ENCODE measurements around the gene B3GALT6.

Gene B3GALT6

DNA sequence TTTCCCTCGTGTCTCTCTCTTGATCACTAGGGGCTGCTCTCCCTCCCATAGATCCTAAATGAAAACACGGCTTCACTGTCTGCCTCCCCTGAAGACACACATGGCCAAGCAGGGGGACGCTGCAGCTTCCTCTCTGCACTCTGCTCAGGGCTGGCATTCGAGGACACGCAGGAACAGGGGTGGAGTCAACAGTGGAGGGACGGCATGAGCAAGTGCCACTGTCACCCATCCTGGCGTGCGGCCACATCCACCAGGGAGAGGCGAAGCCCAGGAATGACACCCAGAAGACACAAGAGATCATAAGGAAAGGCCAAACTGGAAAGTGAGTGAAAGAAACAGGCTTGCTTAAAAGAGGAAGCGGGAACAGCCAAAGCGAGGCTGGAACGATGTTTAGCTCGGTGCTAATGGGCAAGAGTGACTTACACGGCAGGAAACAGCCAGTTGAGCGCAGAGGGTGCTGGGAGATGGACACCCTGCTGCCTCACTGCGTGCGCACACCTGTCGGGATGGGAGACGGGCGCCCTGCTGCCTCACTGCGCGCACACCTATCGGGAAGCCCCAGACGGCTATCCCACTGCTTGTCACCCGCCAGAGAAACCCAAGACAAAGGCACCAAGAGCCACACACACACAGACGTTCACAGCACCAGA, 28.0 kb downstream of the B3GALT6 start:
- in situ Hi-C loops (cut with MboI; ENCODE audit: low sequenced_read_pairs), result no loop called here

DNA sequence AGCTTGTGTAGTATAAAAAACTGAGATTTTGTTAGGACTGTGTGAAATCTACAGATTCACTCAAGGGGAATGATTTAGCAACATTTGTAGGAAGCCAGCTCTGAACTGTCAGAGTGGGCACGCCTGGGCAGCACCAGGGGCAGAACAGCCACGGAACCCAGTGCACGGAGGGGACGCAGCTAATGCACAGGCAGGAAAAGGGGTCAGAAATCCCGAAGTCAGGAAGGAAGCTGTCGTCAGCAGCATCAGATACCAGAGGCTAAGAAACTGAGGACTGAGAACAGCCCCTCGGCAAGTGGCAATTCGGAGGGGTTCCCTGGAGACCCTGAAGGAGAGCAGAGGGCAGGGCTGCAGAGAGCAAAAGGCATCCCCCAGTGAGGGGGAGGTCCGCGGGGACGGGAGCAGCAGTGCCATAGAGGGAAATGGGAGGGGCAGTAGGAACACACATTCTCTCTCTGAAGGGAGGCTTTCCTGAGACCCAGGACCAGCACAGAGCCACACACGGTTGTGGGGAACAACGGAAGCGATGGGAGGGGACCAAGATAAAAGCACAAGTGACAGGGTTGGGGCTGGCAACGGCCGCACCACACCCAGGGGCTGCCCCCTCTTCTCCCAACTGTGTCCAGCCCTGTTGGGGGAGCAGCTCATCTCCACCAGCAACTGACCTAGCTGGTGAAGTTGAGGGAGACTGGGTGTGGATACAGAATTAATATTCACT, 29.0 kb downstream of the B3GALT6 start:
- in situ Hi-C loops (cut with MboI; ENCODE audit: low sequenced_read_pairs), result no loop called here

DNA sequence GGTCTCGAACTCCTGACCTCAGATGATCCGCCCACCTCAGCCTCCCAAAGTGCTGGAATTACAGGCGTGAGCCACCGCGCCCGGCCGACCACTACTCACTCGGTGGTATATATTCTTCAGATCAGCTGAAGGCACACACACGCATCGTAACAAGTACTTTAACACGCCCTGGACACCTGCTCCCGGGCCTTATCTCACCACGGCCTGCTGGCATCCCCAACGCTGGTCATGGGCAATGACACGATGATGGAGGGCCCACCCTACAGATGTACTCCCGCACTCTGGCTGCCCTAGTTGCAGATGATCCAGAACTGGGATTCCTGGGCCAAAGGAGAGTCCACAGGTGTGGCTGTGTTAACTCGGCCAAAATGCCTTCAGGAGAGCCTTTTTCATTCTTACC, 30.0 kb downstream of the B3GALT6 start:
- in situ Hi-C loops (cut with MboI; ENCODE audit: low sequenced_read_pairs), result no loop called here

DNA sequence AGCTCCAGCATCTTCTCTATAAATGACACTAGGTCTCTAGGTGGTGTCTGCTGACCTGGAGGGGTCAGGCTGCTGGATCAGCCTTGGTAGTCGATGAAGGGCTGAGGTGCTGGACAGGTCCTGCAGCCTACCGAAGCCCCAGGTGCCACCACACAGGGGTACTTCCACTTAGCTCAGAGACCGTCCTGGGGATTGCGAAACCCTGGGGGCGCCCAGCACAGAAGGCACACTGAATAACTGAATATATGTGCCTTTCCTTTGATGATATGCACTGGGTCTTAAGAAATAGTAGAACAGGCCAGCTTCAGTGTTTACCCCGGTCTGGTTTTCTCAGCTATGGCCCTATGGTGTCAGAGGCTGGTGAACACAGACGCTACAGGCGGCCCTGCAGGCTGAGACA, 30.7 kb downstream of the B3GALT6 start:
- in situ Hi-C loops (cut with MboI; ENCODE audit: low sequenced_read_pairs), result no loop called here

DNA sequence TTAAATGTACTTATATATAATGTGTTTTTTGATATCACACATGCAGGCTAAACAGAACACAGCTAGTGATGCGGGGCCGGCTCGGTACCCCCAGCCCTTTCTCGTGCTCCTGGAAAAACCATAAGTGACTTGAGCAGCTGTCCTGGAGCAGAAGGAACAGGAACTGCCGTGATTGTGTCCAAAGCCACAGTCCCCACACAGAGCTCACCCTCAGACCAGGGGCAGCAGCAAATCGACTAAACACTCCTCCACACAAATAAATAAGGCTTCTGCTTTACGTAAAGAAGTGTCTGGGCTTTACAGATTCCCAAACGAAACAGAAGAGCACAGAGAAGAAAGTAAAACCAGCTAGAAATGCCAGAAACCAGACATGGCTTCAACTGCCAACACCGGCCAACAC, 32.0 kb downstream of the B3GALT6 start:
- in situ Hi-C loops (cut with MboI; ENCODE audit: low sequenced_read_pairs), result no loop called here

DNA sequence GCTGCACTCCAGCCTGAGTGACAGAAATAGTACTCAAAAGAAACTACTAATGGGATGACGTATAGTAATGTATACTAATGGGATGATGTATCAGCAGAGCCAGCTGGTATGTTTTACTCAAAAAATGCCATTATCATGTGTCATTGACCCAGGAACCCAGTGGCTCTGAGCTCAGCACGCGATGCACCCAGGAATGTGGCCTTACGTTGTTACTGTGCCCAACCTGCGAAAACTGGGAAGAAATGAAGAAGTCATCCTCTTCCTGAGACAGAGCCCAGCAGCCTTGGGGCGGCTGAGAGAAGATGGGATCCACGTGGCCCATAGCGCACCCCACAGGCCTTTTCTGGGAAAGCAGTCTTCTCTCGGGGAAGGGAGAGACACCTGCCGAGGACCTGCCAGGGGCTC, 32.8 kb downstream of the B3GALT6 start:
- in situ Hi-C loops (cut with MboI; ENCODE audit: low sequenced_read_pairs), result no loop called here

DNA sequence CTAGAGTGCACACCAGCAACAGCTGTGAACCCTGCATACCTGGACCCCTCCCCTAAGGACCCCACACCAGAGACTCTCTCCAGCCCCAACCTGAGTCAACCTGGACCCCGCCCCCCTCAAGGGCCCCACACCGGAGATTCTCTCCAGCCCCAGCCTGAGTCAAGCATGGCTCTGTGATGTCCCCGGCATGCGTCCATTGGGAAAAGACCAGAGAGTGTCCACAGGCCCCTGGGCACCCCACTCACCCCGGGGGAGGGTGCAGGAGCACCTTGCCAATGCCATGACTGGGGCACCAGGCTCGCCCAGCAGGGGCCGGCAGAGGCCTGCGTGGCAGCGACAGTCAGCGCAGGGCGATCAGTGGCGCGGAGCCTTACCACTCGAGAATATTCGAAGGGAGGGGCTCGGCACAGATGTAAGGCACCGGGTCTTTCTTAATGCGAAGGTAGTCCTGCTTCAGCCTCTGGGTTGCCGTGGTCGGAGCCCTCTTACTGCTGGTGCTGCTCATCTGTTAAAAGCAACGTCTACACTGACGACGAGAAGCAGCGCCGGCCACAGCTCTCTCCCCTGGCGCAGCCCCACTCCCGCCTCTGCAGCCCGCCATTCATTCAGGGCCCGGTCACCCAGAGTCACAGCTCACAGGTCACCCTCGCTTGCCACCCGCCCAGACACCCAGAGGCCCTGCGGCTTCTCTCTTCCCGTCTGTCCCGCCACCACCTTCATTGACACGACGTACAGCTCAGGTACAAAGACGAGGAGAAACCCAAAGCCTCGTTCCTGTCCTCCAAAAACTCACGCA, 35.6 kb downstream of the B3GALT6 start:
- in situ Hi-C loops (cut with MboI; ENCODE audit: low sequenced_read_pairs), result no loop called here

DNA sequence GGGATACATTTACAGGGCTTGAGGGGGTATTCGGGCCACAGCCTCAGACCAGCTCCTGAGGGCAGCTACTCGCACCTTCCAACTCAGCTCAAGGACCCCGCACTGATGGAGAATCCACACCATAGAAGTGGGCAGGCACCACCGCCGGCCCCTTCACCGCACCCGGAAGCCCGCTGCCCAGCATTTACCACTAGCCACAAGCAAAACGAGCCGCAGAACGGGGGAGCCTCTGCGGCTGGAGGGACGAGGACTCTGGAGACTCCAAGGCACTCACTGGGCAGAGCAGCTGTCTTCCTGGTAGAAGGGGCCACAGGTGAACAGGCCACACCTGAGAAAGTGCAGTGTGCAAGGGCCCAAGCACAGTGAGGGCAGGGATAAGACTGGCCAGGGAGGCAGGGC, 36.2 kb downstream of the B3GALT6 start:
- in situ Hi-C loops (cut with MboI; ENCODE audit: low sequenced_read_pairs), result no loop called here

DNA sequence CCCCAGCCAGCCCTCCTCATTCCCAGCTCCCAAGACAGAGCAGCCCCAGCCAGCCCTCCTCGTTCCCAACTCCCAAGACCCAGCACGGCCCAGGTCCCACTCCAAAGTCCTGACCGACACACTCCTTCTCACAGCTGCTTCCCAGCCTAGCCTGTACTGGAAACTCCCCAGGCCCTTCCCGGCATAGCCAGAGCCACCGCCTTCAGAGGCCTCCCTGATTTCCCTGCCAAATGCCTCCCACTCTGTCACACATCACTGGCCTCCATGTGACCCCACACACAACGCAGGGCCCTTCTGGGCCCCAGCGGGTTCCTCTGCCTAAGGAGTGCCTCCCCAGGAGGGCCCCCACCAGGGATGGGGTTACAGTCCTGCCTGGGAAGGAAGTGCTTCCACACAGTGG, 38.8 kb downstream of the B3GALT6 start:
- in situ Hi-C loops (cut with MboI; ENCODE audit: low sequenced_read_pairs), result no loop called here

DNA sequence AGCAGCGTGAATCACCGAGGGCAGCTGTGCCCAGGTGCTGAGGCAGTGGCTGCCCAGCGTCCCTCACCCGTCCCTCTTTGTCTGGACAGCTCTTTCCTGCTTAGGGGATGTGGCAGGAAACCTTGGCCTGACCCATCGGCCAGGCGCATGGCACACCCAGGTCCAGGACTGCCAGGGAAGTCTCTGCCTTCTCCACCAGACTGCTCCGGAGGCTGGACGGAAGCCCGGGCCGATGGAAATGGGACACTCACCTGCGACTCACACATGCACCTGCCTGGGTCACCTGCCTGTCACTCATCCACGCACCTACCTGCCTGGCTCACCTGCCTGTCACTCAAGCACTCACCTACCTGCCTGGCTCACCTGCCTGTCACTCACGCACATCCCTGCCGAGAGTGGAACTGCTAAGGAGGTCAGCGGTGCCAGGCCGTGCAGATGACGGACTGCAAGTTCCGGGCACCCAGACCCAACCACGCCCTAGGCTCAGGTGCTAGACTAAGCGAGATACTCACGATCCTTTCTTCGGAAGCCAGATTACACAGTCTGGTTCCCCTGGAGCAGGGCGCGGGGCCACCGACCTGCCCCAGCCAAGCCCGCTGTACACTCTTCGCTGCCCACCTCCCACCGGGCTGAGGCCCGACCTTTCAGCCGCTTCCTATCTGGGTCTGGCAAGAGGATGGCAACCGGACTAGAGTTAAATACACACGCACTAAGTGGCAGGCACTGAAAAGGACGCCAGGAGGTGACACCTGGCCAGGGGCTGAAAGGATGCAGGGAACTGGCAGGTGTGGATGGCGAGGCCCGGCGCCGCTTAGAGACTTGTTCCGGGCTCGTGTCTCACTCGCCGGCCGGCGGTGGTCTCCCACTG, 40.5 kb downstream of the B3GALT6 start:
- in situ Hi-C loops (cut with MboI; ENCODE audit: low sequenced_read_pairs), result no loop called here

DNA sequence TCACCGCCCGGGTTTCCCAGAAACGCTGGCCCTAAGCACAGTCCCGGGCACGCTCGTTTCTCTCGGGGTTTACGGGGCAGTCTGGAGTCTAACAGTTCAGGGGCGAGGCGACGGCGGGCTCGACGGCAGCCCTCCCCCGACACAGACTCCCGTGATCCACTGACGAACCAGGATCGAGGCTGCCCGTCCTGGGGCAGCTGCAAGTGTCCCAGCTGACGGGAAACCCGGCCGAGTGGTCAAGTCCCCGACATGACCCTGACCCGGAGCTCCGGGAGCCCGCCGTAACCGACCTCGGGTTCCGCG, 41.1 kb downstream of the B3GALT6 start:
- in situ Hi-C loops (cut with MboI; ENCODE audit: low sequenced_read_pairs), result no loop called here

DNA sequence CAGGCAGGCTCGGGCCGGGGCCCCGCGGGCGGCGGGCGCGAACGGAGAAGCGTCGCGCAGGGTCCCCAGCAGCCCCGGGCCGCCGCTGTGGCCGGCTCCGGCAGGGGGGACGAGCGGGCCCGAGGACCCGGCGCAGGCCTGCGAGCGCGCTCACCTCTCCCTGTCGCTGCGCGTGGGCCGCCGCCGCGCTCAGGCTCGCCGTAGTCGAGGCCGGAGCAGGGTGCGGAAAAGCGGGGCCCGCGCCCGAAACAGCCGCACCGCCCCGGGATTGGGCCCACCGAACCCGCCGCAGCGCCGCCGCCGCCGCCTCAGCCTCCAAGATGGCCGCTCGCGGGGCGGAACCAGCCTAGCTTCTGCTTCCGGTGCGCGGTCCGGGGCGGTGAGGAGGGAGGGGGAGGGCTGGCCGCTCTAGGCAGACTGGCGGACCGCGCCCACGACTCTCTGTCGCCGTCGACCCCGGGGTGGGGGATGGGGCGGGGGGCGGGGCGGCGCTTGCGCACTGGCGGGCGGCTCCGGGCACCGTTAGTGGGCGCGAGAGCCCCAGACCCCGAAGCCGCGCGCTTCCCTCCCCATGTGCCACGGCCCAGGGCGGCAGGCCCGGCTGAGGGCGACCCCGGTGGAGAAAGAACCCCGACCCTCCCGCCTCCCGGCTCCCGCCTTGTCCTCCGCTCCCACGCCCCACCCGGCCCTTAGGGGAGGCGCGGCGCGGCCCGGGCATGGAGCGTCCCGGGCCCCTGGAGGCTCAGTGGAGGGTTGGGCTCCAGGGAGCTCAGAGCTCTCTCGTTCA, 41.7 kb downstream of the B3GALT6 start, which contains the start of gene UBE2J2:
TSS of gene UBE2J2 (minus strand) at position 343 of the 787 bp plus-strand sequence. CDS start 5,862 bp downstream, outside the sequence.
- in situ Hi-C loops (cut with MboI; ENCODE audit: low sequenced_read_pairs), result no loop called here

DNA sequence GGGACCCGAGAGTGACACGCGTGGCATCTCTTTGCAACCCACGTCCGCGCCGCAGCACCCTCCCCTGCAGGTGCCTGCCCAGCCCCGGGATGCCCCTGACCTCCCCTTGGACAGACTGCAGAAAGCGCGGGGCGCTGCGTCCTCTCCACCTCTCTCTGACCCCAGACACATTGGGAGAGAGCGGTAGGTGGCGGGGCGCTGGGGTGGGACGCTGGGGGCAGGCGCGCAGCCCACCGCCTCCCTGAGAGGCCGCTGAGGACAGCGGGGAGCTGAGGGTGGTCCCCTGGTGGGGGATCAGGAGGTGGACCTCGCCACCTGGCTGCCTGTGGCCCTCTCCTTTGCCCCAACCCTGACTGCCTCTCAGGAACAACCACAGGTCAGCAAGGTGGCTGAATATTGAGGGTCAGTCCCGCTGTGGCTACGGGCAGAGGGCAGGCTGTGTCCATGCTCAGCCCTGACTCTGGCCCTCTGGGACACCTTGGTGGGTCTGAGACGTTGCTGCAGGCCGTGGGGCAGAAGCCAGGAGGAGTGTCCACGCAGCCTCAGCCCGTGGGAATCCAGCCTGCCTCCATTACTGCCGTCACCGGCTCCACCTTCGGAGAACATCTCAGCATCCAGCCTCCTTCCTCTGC, 42.4 kb downstream of the B3GALT6 start:
- in situ Hi-C loops (cut with MboI; ENCODE audit: low sequenced_read_pairs), result no loop called here

DNA sequence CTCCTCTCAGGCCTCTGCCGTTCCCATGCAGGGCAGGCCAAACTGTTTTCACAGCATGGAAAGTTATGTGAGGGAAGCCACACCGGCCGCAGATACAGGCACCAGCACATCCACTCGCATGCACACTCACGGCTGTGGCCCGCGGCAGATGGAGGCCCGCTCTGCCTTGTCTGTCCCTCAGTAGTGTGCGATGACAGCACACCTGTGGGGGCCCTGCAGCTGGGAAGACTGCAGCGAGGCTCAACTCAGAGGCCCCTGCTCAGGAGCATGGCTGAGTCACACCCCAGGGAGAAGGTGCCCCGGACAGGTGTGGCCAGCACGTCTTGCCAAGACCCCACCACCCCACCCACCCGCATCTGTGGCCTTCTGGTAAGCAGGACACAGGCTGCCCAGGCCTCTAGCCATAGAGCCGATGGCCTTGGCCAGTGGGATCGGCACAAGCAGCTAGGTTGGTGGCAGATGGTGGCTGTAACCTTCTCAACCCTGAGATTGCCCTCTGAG, 42.9 kb downstream of the B3GALT6 start:
- in situ Hi-C loops (cut with MboI; ENCODE audit: low sequenced_read_pairs), result no loop called here

DNA sequence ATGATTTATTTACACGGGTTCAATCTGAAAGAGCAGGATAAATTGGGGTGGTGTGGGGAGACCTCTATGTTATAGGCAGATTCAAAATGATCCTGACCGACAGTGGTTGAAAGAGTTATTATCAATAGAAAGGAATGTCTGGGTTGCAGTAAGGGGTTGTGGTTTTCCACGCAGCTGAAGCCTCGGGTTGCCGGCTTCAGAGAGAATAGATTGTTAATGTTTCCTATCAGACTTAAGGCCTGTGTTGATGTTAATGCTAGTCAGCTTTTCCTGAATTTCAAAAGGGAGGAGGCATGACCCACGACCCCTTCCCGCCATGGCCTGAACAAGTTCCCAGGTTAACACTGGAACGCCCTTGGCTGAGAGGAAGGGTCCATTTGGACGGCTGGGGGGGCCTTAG, 43.8 kb downstream of the B3GALT6 start:
- in situ Hi-C loops (cut with MboI; ENCODE audit: low sequenced_read_pairs), result no loop called here

DNA sequence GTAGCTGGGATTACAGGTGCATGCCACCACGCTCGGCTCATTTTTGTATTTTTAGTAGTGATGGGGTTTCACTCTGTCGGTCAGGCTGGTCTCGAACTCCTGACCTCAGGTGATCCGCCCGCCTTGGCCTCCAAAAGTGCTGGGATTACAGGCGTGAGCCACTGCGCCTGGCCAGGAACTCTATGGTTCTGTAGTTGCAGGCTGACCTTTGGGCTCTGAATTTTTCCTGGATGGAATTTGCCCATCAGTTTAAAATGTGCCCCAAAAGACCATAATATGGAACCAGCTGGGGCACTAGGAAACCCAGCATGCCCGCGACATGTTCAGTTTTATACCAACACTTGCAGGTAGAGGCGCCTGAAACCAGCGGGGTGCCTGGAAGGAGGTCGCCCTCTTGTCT, 46.6 kb downstream of the B3GALT6 start:
- in situ Hi-C loops (cut with MboI; ENCODE audit: low sequenced_read_pairs), result no loop called here

DNA sequence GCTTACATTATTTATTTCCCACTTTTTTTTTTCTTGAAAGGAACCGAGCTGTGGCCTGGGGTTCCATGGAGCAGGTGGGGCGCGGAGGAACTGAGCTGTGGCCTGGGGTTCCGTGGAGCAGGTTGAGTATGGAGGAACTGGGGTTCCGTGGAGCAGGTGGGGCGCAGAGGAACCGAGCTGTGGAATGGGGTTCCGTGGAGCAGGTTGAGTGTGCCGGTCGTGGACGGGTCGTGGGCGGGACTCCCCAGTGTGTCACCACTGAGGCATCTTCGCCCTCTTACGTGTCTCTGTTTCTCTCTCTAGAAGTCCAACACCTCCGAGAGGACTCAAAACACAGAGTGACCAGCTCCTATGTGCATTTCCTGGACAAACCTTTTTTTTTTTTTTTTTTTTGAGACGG, 47.0 kb downstream of the B3GALT6 start:
- in situ Hi-C loops (cut with MboI; ENCODE audit: low sequenced_read_pairs), result no loop called here

DNA sequence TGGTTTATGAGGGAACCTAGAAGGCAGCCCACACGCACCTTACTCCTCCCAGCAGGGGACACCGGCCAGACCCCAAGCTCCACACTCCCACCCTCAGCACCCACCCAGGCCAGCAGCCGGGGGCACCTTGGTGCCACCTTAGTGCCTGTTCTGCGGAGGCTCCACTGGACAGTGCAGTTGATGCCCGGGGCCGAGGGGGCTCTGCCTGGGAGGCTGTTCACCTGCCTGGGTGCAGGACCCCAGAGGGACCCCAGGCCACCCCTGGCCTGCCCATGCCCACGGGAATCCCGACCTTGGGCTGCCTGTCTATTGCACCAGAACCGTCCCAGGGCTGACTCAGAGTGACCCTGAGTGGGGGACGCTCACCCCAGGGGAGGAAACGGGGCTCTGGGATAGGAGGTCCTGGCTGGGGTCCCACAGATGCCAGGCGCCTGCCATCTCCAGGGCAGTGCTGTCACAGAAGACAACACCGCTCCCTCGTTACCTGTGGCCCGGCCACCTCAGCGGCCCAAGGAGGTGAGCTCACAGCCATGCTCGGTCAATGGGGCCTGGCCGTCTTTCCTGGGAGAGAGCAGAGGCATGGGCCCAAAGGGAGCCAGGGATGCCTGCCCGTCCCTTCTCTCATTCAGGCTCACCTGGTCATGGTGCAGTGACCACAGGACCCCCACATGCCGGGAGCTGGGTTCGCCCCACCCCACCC, 48.9 kb downstream of the B3GALT6 start:
- in situ Hi-C loops (cut with MboI; ENCODE audit: low sequenced_read_pairs), result no loop called here

All from HL-60/S4 (cell line).